B cell (primary cell): ENCODE results near the gene MSH2.

Source experiments
- CTCF ChIP-seq: fragments of 200-600 bp; IDR thresholded peaks from one replicate; pipeline ENCODE4 v1.8.0; 2022; ENCODE audit warnings: antibody characterized with exemption, mild to moderate bottlenecking
- EZH2 ChIP-seq: IDR thresholded peaks from 2 replicates; pipeline ENCODE4 v1.6.1; 2012; ENCODE audit warnings: borderline replicate concordance, low read depth, mild to moderate bottlenecking, moderate library complexity, low read length; ENCODE audit not compliant: insufficient read depth, poor library complexity, severe bottlenecking

DNA sequence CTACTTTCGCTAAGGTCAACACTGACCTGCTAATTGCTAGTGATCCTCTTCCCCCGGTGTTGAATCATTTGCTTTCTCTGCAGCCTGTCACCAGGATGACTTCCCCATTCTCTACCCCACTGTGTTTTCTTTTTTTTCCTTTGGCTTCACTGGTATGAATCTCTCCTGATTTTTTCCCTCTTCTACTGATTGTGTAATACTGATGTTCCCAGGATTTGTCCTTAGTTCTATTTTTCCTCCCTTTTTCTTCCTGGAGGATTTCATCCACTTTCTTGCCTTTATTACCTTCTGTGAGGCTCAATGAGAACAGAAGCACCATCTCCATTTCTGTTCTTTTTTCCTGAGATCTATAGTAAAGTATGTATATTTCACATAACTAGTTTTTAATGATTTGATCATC lies 14.1 kb upstream of the MSH2 start:
- no peak for TF ChIP-seq EZH2
- no peak for TF ChIP-seq CTCF
